ENCODE data around the gene PSMD2.

The PSMD2 gene

GRCh38 chr3:184321666-184322065 lies 22.6 kb downstream of the PSMD2 start:
- Histone ChIP-seq H3K4me3 (ENCODE audit: low read depth in 1 of 2, low read length in 1 of 2) (no peak overlapping the region), H3K4me1 (ENCODE audit: control insufficient read depth in 1 of 2, insufficient read depth in 1 of 2, low read depth in 1 of 2, low read length in 1 of 2) (peaks cover 6 to 20% of the 10 kb centered on the region in 2 experiments), H3K36me3 (peaks cover 67% of the 10 kb centered on the region), H3K27ac (peak overlapping the region; percentile 67), H3K9me3 (no peaks in the 10 kb centered on the region), H3K27me3 (no peaks in the 10 kb centered on the region)
- no peak for TF ChIP-seq CTCF (IDR thresholded peaks at IDR 0.05)

- no peak for TF ChIP-seq CTCF (IDR thresholded peaks at IDR 0.05)
- no peaks in the 10 kb centered on the region for H3K9me3 ChIP-seq
- no peaks in the 10 kb centered on the region for H3K27me3 ChIP-seq
- peaks cover 79% of the 10 kb centered on the region for H3K36me3 ChIP-seq
- peak overlapping the region; percentile 67 for H3K27ac ChIP-seq
- peaks cover 5 to 18% of the 10 kb centered on the region in 2 experiments for H3K4me1 ChIP-seq (ENCODE audit: control insufficient read depth in 1 of 2, insufficient read depth in 1 of 2, low read depth in 1 of 2, low read length in 1 of 2)
- no peak overlapping the region for H3K4me3 ChIP-seq (ENCODE audit: low read depth in 1 of 2, low read length in 1 of 2)
Measured at GRCh38 chr3:184322731-184323487, 23.9 kb downstream of the PSMD2 start.

- Histone ChIP-seq H3K9me3 (no peaks in the 10 kb centered on the region), H3K27ac (no peak overlapping the region), H3K36me3 (peaks cover 87% of the 10 kb centered on the region), H3K4me1 (ENCODE audit: control insufficient read depth in 1 of 2, insufficient read depth in 1 of 2, low read depth in 1 of 2, low read length in 1 of 2) (peaks cover 5 to 18% of the 10 kb centered on the region in 2 experiments), H3K27me3 (no peaks in the 10 kb centered on the region), H3K4me3 (ENCODE audit: low read depth in 1 of 2, low read length in 1 of 2) (no peak overlapping the region)
- TF ChIP-seq CTCF (IDR thresholded peaks at IDR 0.05) = no peak
Measured at GRCh38 chr3:184323696-184324095, 24.7 kb downstream of the PSMD2 start.

- Histone ChIP-seq H3K4me3 (ENCODE audit: low read depth in 1 of 2, low read length in 1 of 2) (no peak overlapping the region), H3K9me3 (no peaks in the 10 kb centered on the region), H3K27me3 (no peaks in the 10 kb centered on the region), H3K27ac (no peak overlapping the region), H3K36me3 (peaks cover 100% of the 10 kb centered on the region), H3K4me1 (ENCODE audit: control insufficient read depth in 1 of 2, insufficient read depth in 1 of 2, low read depth in 1 of 2, low read length in 1 of 2) (peaks cover 5 to 9% of the 10 kb centered on the region in 2 experiments)
- no peak for TF ChIP-seq CTCF (IDR thresholded peaks at IDR 0.05)
Measured at GRCh38 chr3:184325269-184325668, 26.2 kb downstream of the PSMD2 start.

- Histone ChIP-seq H3K4me3 (ENCODE audit: low read depth in 1 of 2, low read length in 1 of 2) (no peak overlapping the region), H3K9me3 (no peaks in the 10 kb centered on the region), H3K36me3 (peaks cover 97% of the 10 kb centered on the region), H3K27me3 (no peaks in the 10 kb centered on the region), H3K27ac (no peak overlapping the region), H3K4me1 (ENCODE audit: control insufficient read depth in 1 of 2, insufficient read depth in 1 of 2, low read depth in 1 of 2, low read length in 1 of 2) (peaks cover 5 to 8% of the 10 kb centered on the region in 2 experiments)
- no peak for TF ChIP-seq CTCF (IDR thresholded peaks at IDR 0.05)
Measured at GRCh38 chr3:184325715-184326369, 26.8 kb downstream of the PSMD2 start.

All from neutrophil (primary cell).